ENCODE data around the gene R3HDM2. TPM values are rescaled to one million over a fixed set of nuclear protein-coding genes. Genes with fewer than 3 reads are reported as not detected.

The R3HDM2 gene
- total and polyA plus RNA-seq, 2 of the 13 experiments (the other 11 are each of a cell fraction or from before 2014, with no cell fraction given): 11.1 to 23.5 TPM

- TF ChIP-seq, protein P1, sequence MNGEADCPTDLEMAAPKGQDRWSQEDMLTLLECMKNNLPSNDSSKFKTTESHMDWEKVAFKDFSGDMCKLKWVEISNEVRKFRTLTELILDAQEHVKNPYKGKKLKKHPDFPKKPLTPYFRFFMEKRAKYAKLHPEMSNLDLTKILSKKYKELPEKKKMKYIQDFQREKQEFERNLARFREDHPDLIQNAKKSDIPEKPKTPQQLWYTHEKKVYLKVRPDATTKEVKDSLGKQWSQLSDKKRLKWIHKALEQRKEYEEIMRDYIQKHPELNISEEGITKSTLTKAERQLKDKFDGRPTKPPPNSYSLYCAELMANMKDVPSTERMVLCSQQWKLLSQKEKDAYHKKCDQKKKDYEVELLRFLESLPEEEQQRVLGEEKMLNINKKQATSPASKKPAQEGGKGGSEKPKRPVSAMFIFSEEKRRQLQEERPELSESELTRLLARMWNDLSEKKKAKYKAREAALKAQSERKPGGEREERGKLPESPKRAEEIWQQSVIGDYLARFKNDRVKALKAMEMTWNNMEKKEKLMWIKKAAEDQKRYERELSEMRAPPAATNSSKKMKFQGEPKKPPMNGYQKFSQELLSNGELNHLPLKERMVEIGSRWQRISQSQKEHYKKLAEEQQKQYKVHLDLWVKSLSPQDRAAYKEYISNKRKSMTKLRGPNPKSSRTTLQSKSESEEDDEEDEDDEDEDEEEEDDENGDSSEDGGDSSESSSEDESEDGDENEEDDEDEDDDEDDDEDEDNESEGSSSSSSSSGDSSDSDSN (CRISPR knock-in tag; IDR thresholded peaks at IDR 0.05): no peak
- TF ChIP-seq ARNTL (CRISPR knock-in tag; IDR thresholded peaks at IDR 0.05) (no peak), RBM39 (IDR thresholded peaks at IDR 0.05; ENCODE audit: low read depth, low read length, poor library complexity, severe bottlenecking) (no peak), KLF16 (CRISPR knock-in tag; IDR thresholded peaks at IDR 0.05) (no peak), ZBTB21 (CRISPR knock-in tag; IDR thresholded peaks at IDR 0.05) (no peak)
Observed at GRCh38 chr12:57372233-57372632, 58.6 kb downstream of the R3HDM2 start (continued).

GRCh38 chr12:57370696-57371095, 60.1 kb downstream of the R3HDM2 start:
- ChIA-PET POLR2A (no interaction called here), CTCF (ENCODE audit: low intra/inter-chr PET ratio, low total read pairs) (no interaction called here)
- Histone ChIP-seq H3K27ac (ENCODE audit: extremely low read length, insufficient read depth, low read length) (no peak overlapping the region), H3K9ac (ENCODE audit: insufficient read depth, low read depth, low read length) (no peak overlapping the region), H3K4me2 (ENCODE audit: low read depth, low read length) (no peak overlapping the region), H3K36me3 (replicated peaks in 1 of 2; ENCODE audit: control insufficient read depth in 1 of 2, insufficient read depth in 2 of 2, low read length in 2 of 2) (no peaks in the 10 kb centered on the region), H2AFZ (ENCODE audit: low read length) (no peak overlapping the region), H3K79me2 (ENCODE audit: insufficient read depth, low read length) (no peaks in the 10 kb centered on the region), H3K4me1 (ENCODE audit: insufficient read depth, low read length) (peaks cover 43% of the 10 kb centered on the region), H4K20me1 (ENCODE audit: insufficient read depth, low read length) (no peaks in the 10 kb centered on the region), H3K4me3 (replicated peaks in 1 of 3; ENCODE audit: insufficient read depth in 1 of 3, low read depth in 2 of 3, low read length in 3 of 3) (no peak overlapping the region), H3K9me3 (ENCODE audit: low read length) (no peaks in the 10 kb centered on the region), H3K27me3 (ENCODE audit: control insufficient read depth in 1 of 2, insufficient read depth in 2 of 2, low read length in 2 of 2) (no peaks in the 10 kb centered on the region)
- intact Hi-C loops (cut with micrococcal nuclease; ENCODE audit: unreplicated experiment) (no loop called here), in situ Hi-C loops (cut with HindIII; ENCODE audit: extremely low pct_ligation_motif_present, low pct_unique_long_range_greater_than_20kb) (no loop called here)
- DNase-seq (ENCODE audit: low spot score) (no peak), ATAC-seq (no peak), FAIRE-seq (no peak)
- TF ChIP-seq DR1 (CRISPR knock-in tag; IDR thresholded peaks at IDR 0.05) (no peak), ZSCAN9 (CRISPR knock-in tag; IDR thresholded peaks at IDR 0.05; ENCODE audit: borderline replicate concordance) (no peak), ZFP36L2 (CRISPR knock-in tag; IDR thresholded peaks at IDR 0.05) (no peak), FOXC1 (CRISPR knock-in tag; IDR thresholded peaks at IDR 0.05; ENCODE audit: borderline replicate concordance) (no peak), SSRP1 (CRISPR knock-in tag; IDR thresholded peaks at IDR 0.05) (no peak)
- WGBS (ENCODE audit: low lambda C conversion rate): 88% methylated on average over 1 of the region's 1 CpG
- no TSS peak for BruUV-seq (replicated peaks)
